Omental fat pad (tissue), 4 donors: ENCODE results near the gene RPL7L1. TPM values are rescaled to one million over a fixed set of nuclear protein-coding genes. Genes with fewer than 3 reads are reported as not detected.
A peak's percentile ranks its signal among the peaks of the same experiment; 100 is the strongest.

Experiments used
- ATAC-seq: fragments of 150-250 bp; one replicate; pipeline ENCODE4 v1.9.1; 2016; ENCODE audit warnings: mild to moderate bottlenecking, moderate library complexity; ENCODE audit not compliant: low FRiP score
- DNase-seq: peaks from one replicate; pipeline ENCODE4 v3.0.0-alpha.2; 2019; ENCODE audit warnings: low spot score
- total RNA-seq, 4 donors: library from RNA; depleted of rRNA; stranded (reverse); fragments of >200 nt; gene quantifications; one replicate each; pipeline ENCODE4 v1.1.0, GENCODE V29; 2016
- TF ChIP-seq, protein P1 (sequence below), 3 donors: fragments of 450-650 bp; IDR thresholded peaks; one replicate each; pipeline ENCODE4 v1.5.1; 2016 to 2017; ENCODE audit warnings: antibody characterized with exemption in 3 of 3, mild to moderate bottlenecking in 3 of 3, moderate library complexity in 2 of 3

The RPL7L1 gene
- total RNA-seq, 4 donors from 2014 or later, result 93.0 to 138 (median 105) TPM

DNA sequence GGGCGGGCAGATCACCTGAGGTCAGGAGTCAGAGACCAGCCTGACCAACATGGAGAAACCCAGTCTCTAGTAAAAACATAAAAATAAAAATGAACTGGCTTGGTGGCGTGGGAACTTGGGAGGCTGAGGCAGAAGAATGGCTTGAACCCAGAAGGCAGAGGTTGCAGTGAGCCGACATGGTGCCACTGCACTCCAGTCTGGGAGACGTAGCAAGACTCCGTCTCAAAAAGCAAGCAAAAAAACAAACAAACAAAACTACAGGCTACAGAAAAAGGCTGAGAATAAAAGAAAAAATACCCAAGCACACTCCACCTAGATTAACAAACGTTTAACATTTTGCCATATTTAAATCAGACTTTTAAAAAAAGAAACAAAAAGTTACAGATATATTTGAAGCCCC lies 42.4 kb downstream of the RPL7L1 start:
- TF ChIP-seq, protein P1, sequence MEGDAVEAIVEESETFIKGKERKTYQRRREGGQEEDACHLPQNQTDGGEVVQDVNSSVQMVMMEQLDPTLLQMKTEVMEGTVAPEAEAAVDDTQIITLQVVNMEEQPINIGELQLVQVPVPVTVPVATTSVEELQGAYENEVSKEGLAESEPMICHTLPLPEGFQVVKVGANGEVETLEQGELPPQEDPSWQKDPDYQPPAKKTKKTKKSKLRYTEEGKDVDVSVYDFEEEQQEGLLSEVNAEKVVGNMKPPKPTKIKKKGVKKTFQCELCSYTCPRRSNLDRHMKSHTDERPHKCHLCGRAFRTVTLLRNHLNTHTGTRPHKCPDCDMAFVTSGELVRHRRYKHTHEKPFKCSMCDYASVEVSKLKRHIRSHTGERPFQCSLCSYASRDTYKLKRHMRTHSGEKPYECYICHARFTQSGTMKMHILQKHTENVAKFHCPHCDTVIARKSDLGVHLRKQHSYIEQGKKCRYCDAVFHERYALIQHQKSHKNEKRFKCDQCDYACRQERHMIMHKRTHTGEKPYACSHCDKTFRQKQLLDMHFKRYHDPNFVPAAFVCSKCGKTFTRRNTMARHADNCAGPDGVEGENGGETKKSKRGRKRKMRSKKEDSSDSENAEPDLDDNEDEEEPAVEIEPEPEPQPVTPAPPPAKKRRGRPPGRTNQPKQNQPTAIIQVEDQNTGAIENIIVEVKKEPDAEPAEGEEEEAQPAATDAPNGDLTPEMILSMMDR (IDR thresholded peaks at IDR 0.05), result no peak
- DNase-seq (no peak), ATAC-seq (no peak)

DNA sequence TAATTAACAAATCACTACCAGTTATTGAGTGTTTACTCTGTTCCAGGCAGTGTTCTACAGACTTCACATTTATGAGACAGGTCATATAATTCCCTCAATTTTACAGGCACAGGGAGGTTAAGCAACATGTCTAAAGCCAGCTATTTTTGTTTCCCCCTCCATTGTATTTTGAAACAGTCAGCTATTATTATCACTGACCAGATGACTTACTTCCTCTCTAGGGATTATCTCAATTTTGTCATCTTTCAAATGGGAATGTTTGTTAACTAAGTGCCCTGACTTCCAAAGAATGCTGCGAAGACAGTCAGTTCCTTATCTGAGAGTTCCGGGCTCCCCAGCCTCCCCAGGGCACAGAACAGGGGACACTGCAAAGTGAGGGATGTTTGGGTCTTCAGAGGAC lies 44.2 kb downstream of the RPL7L1 start:
- TF ChIP-seq, protein P1 (IDR thresholded peaks at IDR 0.05), result no peak
- no peak for DNase-seq
- no peak for ATAC-seq

DNA sequence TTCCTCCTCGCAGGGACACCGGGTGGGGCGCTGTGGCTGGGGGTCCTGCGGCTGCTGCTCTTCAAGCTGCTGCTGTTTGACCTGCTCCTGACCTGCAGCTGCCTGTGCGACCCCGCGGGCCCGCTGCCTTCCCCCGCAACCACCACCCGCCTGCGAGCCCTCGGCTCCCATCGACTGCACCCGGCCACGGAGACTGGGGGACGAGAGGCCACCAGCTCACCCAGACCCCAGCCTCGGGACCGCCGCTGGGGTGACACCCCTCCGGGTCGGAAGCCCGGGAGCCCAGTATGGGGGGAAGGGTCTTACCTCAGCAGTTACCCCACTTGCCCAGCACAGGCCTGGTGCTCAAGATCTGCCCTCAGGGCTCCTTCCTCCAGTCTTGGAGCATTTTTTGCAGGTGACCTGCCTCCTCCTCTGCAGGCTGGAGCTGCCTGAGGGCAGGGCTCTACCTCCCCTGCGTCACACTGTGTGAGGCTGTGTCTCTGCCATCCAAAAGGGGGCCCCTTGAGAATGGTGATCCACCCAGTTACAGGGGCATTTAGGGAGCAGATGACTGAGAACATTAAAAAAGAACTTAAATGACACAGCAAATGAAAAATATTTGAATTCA lies 45.9 kb downstream of the RPL7L1 start:
- ATAC-seq (no peak), DNase-seq (no peak)
- TF ChIP-seq, protein P1 (IDR thresholded peaks at IDR 0.05), result no peak

DNA sequence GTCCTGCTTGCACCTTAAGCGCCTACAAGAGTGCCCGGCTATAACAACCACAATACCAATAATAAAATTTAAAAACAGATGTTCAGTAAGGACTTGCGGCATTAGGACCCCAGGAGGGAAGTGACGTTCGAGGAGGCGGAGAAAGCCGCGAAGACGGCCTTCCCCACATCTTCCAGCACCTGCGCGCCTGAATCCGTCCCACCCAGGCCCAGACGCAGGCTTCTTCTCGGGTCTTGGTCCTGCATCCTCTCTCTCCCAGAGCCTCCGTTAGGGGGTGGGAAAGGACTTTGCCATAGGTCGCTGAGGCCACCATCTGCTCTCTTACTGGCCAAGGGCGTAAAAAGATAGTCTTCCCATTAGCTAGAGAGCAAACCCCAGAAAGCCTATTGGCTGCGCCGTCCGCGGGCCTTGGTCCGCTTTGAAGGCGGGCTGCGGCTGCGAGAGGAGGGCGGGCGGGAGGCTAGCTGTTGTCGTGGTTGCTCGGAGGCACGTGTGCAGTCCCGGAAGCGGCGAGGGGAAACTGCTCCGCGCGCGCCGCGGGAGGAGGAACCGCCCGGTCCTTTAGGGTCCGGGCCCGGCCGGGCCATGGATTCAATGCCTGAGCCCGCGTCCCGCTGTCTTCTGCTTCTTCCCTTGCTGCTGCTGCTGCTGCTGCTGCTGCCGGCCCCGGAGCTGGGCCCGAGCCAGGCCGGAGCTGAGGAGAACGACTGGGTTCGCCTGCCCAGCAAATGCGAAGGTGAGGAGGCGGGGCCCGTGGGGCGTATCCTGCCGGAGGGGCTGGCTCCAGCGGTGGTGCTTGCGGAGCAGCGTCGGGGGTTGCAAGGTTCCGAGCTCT lies 49.8 kb downstream of the RPL7L1 start, which contains the start of gene CNPY3:
TSS of gene CNPY3 (plus strand) at position 495 of the 835 bp plus-strand sequence. CDS start at position 586, 91 bp downstream.
- TF ChIP-seq, protein P1 (IDR thresholded peaks at IDR 0.05), result no peak
- peak; percentile 63 for DNase-seq
- ATAC-seq, result peak; percentile 95

DNA sequence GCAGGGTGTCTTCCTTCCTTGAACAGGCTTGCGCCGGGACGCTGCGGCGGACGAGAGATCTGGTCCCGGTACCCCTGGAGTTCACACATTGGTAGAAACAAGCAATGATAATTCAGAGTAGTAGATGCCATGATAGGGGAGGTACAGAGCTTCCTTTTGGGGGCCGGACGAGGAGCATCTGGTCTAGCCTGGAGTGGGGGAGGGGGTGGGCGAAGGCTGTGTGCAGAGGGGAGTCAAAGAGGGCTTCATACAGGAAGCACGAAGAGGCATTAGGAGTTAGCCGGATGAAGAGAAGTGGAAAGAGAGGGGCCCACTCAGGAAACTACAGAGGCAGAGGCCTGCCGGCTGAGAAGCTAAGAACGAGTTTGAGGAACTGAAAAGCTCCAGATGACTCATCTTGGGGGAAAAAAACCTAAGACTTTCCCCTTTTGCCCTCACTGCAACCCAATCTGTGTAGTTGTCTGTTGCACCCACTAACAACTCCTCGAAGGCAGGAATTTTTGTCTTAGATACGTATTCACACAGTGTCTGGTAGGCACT lies 50.5 kb downstream of the RPL7L1 start:
- peak; percentile 40 for ATAC-seq
- no peak for DNase-seq
- TF ChIP-seq, protein P1 (IDR thresholded peaks at IDR 0.05), result no peak

DNA sequence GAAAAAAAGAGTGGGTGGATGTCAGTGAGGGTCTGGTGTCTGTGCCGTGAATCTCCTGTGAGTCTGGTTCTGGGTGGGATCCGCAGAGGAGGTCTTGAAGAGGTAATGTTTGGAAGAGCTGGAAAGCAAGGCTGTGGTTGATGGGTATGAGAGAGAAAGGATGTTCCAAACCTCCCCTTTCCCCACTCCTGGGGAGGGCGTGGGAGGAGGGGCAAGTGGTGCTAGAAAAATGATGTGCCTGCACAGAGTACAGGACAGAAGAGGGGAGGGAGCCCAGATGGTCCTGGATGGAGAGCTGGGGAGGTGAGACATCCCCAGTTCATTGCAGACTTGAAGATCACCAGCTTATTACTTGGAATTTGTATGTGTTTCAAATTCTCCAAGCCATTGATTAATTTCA lies 53.0 kb downstream of the RPL7L1 start:
- DNase-seq (no peak), ATAC-seq (no peak)
- TF ChIP-seq, protein P1 (IDR thresholded peaks at IDR 0.05), result no peak
